Endothelial cell of umbilical vein (primary cell): ENCODE measurements around the gene NTSR1. TPM values are rescaled to one million over a fixed set of nuclear protein-coding genes. Genes with fewer than 3 reads are reported as not detected.
A peak's percentile ranks its signal among the peaks of the same experiment; 100 is the strongest.

Source experiments
- BruUV-seq: library from RNA; stranded (reverse); fragments of 400-500 nt; replicated peaks from 2 replicates; lab custom pipeline; 2021; lab: Mats Ljungman, UMichigan
- CTCF ChIA-PET: fragments of 300-600, 350-600 bp; sonication (Branson Sonifier 250); formaldehyde crosslinking; loops from one replicate; lab custom pipeline; 2021; ENCODE audit warnings: antibody characterized with exemption, inconsistent platforms; lab: Charles Lee
- POLR2A ChIA-PET: fragments of 300-600, 350-600 bp; sonication (Branson Sonifier 250); formaldehyde crosslinking; loops from one replicate; lab custom pipeline; 2021; ENCODE audit warnings: antibody characterized with exemption, inconsistent platforms; lab: Charles Lee
- DNase-seq: peaks from one replicate; pipeline ENCODE4 v3.0.0-alpha.2; 2011; ENCODE audit warnings: low read depth, low spot score
- FAIRE-seq: peaks from 2 replicates; lab custom pipeline; 2011; peaks lifted over from hg19 to GRCh38; lab: Jason Lieb, UNC
- H2AFZ ChIP-seq: 2 replicates; pipeline ENCODE4 v1.6.0; 2012; ENCODE audit warnings: low read depth, low read length, control low read depth, inconsistent platforms
- H3K27ac ChIP-seq: 2 replicates; pipeline ENCODE4 v1.5.1; 2011; ENCODE audit warnings: low read depth, mild to moderate bottlenecking, control low read depth, low read length, moderate library complexity; ENCODE audit not compliant: insufficient read depth
- H3K27me3 ChIP-seq, 2 experiments: 2 replicates each; pipeline versions ENCODE4 v1.6.0 to v1.6.1; 2011; ENCODE audit warnings: low read length in 2 of 2, mixed read lengths in 1 of 2; ENCODE audit not compliant: control insufficient read depth in 2 of 2, insufficient read depth in 2 of 2
- H3K36me3 ChIP-seq, 2 experiments: 2 replicates in 1 of 2; 3 replicates in 1 of 2; pipeline ENCODE4 v1.5.1; 2011; ENCODE audit warnings: low read length in 2 of 2, mild to moderate bottlenecking in 1 of 2, moderate library complexity in 1 of 2; ENCODE audit not compliant: control insufficient read depth in 2 of 2, insufficient read depth in 2 of 2; ENCODE audit errors: extremely low read depth in 1 of 2
- H3K4me1 ChIP-seq: 3 replicates; pipeline ENCODE4 v1.5.1; 2011; ENCODE audit warnings: mild to moderate bottlenecking, low read length; ENCODE audit not compliant: control insufficient read depth, insufficient read depth; ENCODE audit errors: extremely low read depth
- H3K4me2 ChIP-seq: 2 replicates; pipeline ENCODE4 v1.6.1; 2011; ENCODE audit warnings: low read length, control low read depth, mixed read lengths; ENCODE audit not compliant: insufficient read depth
- H3K4me3 ChIP-seq, 3 experiments: fragments of 200-600 bp in 1 of 3; sonication (generic), shearing (Covaris generic) in 1 of 3; replicated peaks in 1 of 3; 2 replicates each; pipeline ENCODE4 v1.5.1; 2011 to 2016; ENCODE audit warnings: control low read depth in 3 of 3, low read length in 3 of 3, mild to moderate bottlenecking in 2 of 3, inconsistent platforms in 1 of 3, low read depth in 1 of 3, moderate library complexity in 1 of 3; ENCODE audit not compliant: insufficient read depth in 1 of 3
- H3K79me2 ChIP-seq: 2 replicates; pipeline ENCODE4 v1.6.0; 2012; ENCODE audit warnings: low read length, inconsistent platforms; ENCODE audit not compliant: control insufficient read depth, insufficient read depth
- H3K9ac ChIP-seq: replicated peaks from 2 replicates; pipeline ENCODE3; 2011; ENCODE audit warnings: low read length, control low read depth; ENCODE audit not compliant: insufficient read depth; ENCODE audit errors: extremely low read depth
- H3K9me1 ChIP-seq: replicated peaks from 3 replicates; pipeline ENCODE4 v1.6.0; 2011; ENCODE audit warnings: mild to moderate bottlenecking, low read length; ENCODE audit not compliant: control insufficient read depth, insufficient read depth; ENCODE audit errors: extremely low read depth
- H3K9me3 ChIP-seq: replicated peaks from 2 replicates; pipeline ENCODE4 v1.5.1; 2012; ENCODE audit warnings: low read length, inconsistent platforms; ENCODE audit not compliant: control insufficient read depth, insufficient read depth
- H4K20me1 ChIP-seq: replicated peaks from 2 replicates; pipeline ENCODE3; 2011; ENCODE audit warnings: mild to moderate bottlenecking, low read length; ENCODE audit not compliant: control insufficient read depth, insufficient read depth; ENCODE audit errors: extremely low read depth
- CTCF ChIP-seq, 2 donors: IDR thresholded peaks; 1 replicate in 1 of 2; 2 replicates in 1 of 2; pipeline ENCODE4 v1.5.1; 2011; ENCODE audit warnings: low read length in 2 of 2, mild to moderate bottlenecking in 2 of 2, moderate library complexity in 2 of 2, control low read depth in 1 of 2, inconsistent platforms in 1 of 2, low read depth in 1 of 2; ENCODE audit not compliant: insufficient read depth in 1 of 2; ENCODE audit errors: extremely low read depth in 1 of 2
- FOS ChIP-seq: IDR thresholded peaks from 2 replicates; pipeline ENCODE4 v1.6.1; 2011; ENCODE audit warnings: mild to moderate bottlenecking, low read length, moderate library complexity, borderline replicate concordance; ENCODE audit not compliant: insufficient read depth
- GATA2 ChIP-seq: IDR thresholded peaks from 2 replicates; pipeline ENCODE4 v1.7.0; 2011; ENCODE audit warnings: low read depth, mild to moderate bottlenecking, moderate library complexity, mixed read lengths, low read length; ENCODE audit not compliant: insufficient read length, insufficient read depth
- JUN ChIP-seq: IDR thresholded peaks from 2 replicates; pipeline ENCODE4 v1.6.1; 2011; ENCODE audit warnings: borderline replicate concordance, low read depth; ENCODE audit not compliant: insufficient read length, insufficient read depth
- MAX ChIP-seq: IDR thresholded peaks from 2 replicates; pipeline ENCODE4 v1.6.1; 2011; ENCODE audit not compliant: insufficient read depth, insufficient read length
- MYC ChIP-seq: IDR thresholded peaks from one replicate; pipeline ENCODE4 v1.6.1; 2011; ENCODE audit warnings: mild to moderate bottlenecking, low read depth, low read length
- POLR2A ChIP-seq: IDR thresholded peaks from 2 replicates; pipeline ENCODE4 v1.6.1; 2012; ENCODE audit warnings: low read depth, mild to moderate bottlenecking, control low read depth, low read length
- POLR2AphosphoS5 ChIP-seq: IDR thresholded peaks from 2 replicates; pipeline ENCODE4 v1.6.1; 2012; ENCODE audit warnings: low read depth, mild to moderate bottlenecking, control low read depth, low read length, moderate library complexity; ENCODE audit not compliant: insufficient read depth
- dilution Hi-C: fragments of 300-500 bp; cut with MboI; formaldehyde crosslinking; loops from one replicate; pipeline ENCODE4 v1.15.0; 2019; ENCODE audit warnings: low sequenced_read_pairs; ENCODE audit not compliant: extremely low pct_ligation_motif_present
- intact Hi-C: fragments of 100-400 bp; cut with micrococcal nuclease; formaldehyde crosslinking; loops from one replicate; pipeline ENCODE4 v1.10.0; 2022
- polyA plus RNA-seq, 4 experiments: library from polyadenylated mRNA; depleted of rRNA in 3 of 4; stranded (reverse) in 3 of 4; unstranded in 1 of 4; fragments of >200 nt; gene quantifications; 2 replicates each; pipeline versions ENCODE4 v1.2.1 to v1.2.3, GENCODE V29; 2011 to 2012; ENCODE audit warnings: missing spikeins in 1 of 4
- total RNA-seq: library from RNA; stranded (reverse); gene quantifications from 2 replicates; pipeline ENCODE4 v1.2.3, GENCODE V29; 2021

NTSR1 gene
- total and polyA plus RNA-seq, 2 donors (not counting 3 experiments of a cell fraction or from before 2014, with no cell fraction given), result 0.14 to 2.1 TPM

DNA sequence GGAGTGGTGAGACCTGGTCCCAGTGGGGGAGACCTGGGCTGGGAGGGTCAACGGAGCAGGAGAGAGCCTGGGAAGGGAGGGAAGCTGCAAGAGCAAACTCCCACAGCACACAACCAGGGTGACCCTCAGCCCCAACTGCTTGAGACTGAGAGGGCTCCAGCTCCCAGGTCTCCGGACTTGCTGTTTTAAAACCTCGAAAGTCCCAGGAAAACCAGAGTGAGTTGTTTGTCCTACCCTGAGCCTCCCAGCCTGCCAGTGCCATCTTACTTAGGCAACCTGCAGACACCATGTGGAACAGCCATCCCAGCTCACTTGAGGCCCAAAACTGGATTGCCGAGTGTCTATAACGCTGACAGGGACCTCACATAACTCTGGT, 4.8 kb upstream of the NTSR1 start:
- FAIRE-seq, result no peak
- DNase-seq, result no peak
- H3K9me3 ChIP-seq, result no peaks in the 10 kb centered on the region
- ChIA-PET CTCF (interaction anchor here (0.5 to 3.3 kb wide), 19 partner anchors 10 to 104 kb away, joined by 3 to 98 read pairs (median 6); no protein-coding TSS in a partner anchor), POLR2A (interaction anchor here (0.5 to 1.5 kb wide), 2 partner anchors 88 to 569 kb away, joined by 3 to 4 read pairs; partner anchors contain the start of gene ARFGAP1)
- peak overlapping the region; percentile 60 for H3K4me2 ChIP-seq
- intact Hi-C loops (loop anchor here (1.0 to 2.0 kb wide), 5 partner anchors 15 to 87 kb away; no protein-coding TSS in a partner anchor), dilution Hi-C loops (no loop called here)
- no peaks in the 10 kb centered on the region for H3K9me1 ChIP-seq
- peak overlapping the region; percentile 91 for H3K27ac ChIP-seq
- peaks cover 0 to 8% of the 10 kb centered on the region in 2 experiments for H3K27me3 ChIP-seq
- no peaks in the 10 kb centered on the region for H3K36me3 ChIP-seq
- H4K20me1 ChIP-seq, result no peaks in the 10 kb centered on the region
- no peak overlapping the region for H3K4me3 ChIP-seq
- no peak overlapping the region for H2AFZ ChIP-seq
- H3K9ac ChIP-seq, result peak overlapping the region; percentile 76
- TF ChIP-seq JUN (no peak), FOS (no peak), POLR2A (peak; percentile 5), MAX (no peak), POLR2AphosphoS5 (no peak), MYC (no peak), CTCF (IDR thresholded peaks at IDR 0.05; ENCODE audit: extremely low read depth in 1 of 2, insufficient read depth in 1 of 2, low read depth in 1 of 2, low read length in 2 of 2) (no peak), GATA2 (no peak)
- peaks cover 26% of the 10 kb centered on the region for H3K4me1 ChIP-seq
- TSS peak; percentile 98 for BruUV-seq
- H3K79me2 ChIP-seq, result no peaks in the 10 kb centered on the region
